ENCODE data around the gene UFSP1.
"Not testable (repeated sequence)": the region's sequence is repeated elsewhere in the genome, so short reads cannot be mapped to it uniquely, and the experiment has no call there.

The UFSP1 gene

DNA sequence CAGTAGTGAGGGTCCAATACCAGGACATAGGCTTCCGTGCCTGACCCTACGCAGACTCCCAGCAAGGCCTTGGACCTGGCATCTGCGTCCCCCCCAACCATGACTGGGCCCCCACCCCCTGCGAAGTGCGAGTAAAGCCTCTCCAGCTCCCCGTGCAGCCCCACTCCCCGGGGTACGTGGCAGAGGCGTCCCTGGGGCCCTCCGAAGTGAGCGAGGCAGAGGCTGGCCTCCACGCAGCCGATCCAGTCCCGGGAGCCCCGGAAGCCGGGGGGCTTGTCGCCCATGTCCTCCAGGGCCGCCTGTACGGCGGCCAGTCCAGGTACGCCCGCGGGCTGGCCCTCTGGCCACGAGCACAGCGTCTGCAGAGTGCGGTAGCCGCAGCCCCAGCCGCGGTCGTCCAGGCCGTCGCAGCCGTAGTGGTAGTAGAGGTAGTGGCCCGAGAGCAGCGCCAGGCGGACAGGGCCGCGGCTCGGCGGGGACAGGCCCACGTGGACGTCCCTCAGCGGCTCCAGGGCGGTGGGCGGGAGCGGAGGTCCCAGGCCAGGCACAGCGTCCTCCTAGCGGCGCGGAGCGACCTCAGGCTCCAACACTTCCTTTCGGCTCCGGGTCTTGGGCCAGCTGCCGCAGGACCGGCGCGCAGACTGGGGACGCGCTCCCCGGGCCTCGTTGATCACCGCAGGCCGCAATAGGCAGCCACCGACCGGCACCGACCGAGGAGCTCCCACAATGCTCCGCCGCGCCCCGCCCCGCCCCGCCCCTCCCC is at the start of gene UFSP1:
UFSP1 (minus strand) TSS at position 728 of the 763 bp plus-strand sequence; CDS start at position 284, 444 bp downstream.
- Mint-ChIP-seq H3K4me1 (ENCODE audit: low read depth) (peaks cover 32% of the 10 kb centered on the region), H3K9me3 (no peaks in the 10 kb centered on the region), H3K27me3 (ENCODE audit: low read depth) (peaks cover 36% of the 10 kb centered on the region), H3K27ac (peak within 1 kb of the TSS; percentile 94), H3K4me3 (peak within 1 kb of the TSS; percentile 84), H3K36me3 (ENCODE audit: low read depth) (peaks cover 36% of the 10 kb centered on the region)

DNA sequence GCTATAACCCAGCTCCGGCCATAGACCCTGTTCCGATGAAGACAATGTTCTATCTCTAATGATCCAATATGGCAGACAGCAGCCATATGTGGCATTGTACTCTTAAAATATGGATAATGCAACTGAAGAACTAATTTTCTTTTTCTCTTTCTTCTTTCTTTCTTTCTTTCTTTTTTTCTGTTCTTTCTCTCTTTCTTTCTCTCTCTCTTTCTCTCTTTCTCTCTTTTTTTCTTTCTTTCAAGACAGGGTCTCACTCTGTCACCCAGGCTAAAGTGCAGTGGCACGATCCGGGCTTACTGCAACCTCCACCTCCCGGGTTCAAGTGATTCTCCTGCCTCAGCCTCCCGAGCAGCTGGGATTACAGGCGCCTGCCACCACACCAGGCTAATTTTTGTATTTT is 46.7 kb upstream of the UFSP1 start:
- H3K4me3 Mint-ChIP-seq; H3K4me1 Mint-ChIP-seq (ENCODE audit: low read depth); H3K36me3 Mint-ChIP-seq (ENCODE audit: low read depth); H3K9me3 Mint-ChIP-seq; H3K27me3 Mint-ChIP-seq (ENCODE audit: low read depth); H3K27ac Mint-ChIP-seq: not testable (repeated sequence)

GRCh38 chr7:100935381-100935780 is 45.9 kb upstream of the UFSP1 start:
- not testable (repeated sequence) for H3K36me3 Mint-ChIP-seq (ENCODE audit: low read depth); H3K4me3 Mint-ChIP-seq; H3K27me3 Mint-ChIP-seq (ENCODE audit: low read depth); H3K9me3 Mint-ChIP-seq; H3K4me1 Mint-ChIP-seq (ENCODE audit: low read depth); H3K27ac Mint-ChIP-seq

DNA sequence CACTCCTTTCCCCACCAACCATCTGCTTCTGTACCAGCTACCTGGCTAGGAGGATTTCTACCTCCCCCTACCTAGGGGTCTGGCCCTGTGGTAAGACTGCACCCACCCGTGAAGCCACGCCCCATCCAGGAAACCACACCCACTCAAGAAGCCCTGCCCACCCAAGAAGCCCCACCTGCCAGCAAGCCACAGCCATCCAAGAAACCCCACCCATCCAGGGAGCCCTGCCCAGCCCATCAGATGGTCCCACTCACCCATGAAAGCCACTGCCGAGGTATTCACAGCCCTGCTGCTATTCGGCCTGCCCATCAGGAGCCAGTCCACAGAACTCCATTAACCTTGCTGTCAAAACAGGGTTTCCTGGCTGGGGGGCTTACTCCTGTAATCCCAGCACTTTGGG is 44.2 kb upstream of the UFSP1 start:
- Mint-ChIP-seq H3K27ac (no peak overlapping the region), H3K4me3 (no peak overlapping the region), H3K4me1 (ENCODE audit: low read depth) (no peaks in the 10 kb centered on the region), H3K36me3 (ENCODE audit: low read depth) (no peaks in the 10 kb centered on the region), H3K27me3 (ENCODE audit: low read depth) (no peaks in the 10 kb centered on the region), H3K9me3 (no peaks in the 10 kb centered on the region)

DNA sequence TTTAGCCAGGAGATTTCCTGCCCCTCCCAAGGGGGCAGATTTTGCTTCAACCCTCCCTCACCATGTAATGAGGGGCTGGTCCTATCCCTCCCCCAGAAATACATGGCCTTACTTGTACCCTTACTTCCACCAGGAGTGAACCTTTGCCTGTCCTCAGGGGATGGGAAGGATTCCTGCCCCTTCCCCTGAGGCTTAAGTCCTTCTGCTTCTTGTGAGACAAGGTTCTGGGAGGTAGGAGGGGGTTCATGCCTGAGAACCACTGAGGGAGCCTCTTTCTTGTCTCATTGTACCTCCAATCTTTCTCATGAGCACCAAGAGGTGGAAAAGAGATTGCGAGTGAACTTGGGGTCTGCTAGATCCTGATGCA is 40.3 kb upstream of the UFSP1 start:
- Mint-ChIP-seq H3K4me1 (ENCODE audit: low read depth) (no peaks in the 10 kb centered on the region), H3K9me3 (no peaks in the 10 kb centered on the region), H3K36me3 (ENCODE audit: low read depth) (no peaks in the 10 kb centered on the region), H3K27ac (no peak overlapping the region), H3K27me3 (ENCODE audit: low read depth) (no peaks in the 10 kb centered on the region), H3K4me3 (no peak overlapping the region)

DNA sequence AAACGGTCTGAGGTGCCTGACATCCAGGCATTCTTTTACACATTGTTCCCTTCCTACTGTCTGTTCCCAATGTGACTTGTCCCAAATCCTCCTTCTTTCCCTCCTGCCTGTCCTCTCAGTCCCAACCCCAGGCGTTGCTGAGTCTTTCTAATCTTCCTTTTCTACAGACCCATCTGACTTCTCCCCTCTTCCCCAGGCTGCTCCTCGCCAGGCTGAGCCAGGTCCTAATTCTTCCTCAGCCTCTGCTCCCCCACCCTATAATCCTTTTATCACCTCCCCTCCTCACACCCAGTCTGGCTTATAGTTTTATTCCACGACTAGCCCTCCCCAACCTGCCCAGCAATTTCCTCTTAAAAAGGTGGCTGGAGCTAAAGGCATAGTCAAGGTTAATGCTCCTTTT is 34.1 kb upstream of the UFSP1 start:
- not testable (repeated sequence) for H3K27ac Mint-ChIP-seq; H3K36me3 Mint-ChIP-seq (ENCODE audit: low read depth); H3K4me1 Mint-ChIP-seq (ENCODE audit: low read depth); H3K4me3 Mint-ChIP-seq; H3K9me3 Mint-ChIP-seq
- H3K27me3 Mint-ChIP-seq (ENCODE audit: low read depth) = peaks cover 22% of the 10 kb centered on the region

GRCh38 chr7:100921039-100921438 is 31.5 kb upstream of the UFSP1 start:
- Mint-ChIP-seq H3K27me3 (ENCODE audit: low read depth) (peaks cover 22% of the 10 kb centered on the region), H3K4me1 (ENCODE audit: low read depth) (no peaks in the 10 kb centered on the region), H3K36me3 (ENCODE audit: low read depth) (no peaks in the 10 kb centered on the region), H3K27ac (no peak overlapping the region), H3K4me3 (no peak overlapping the region), H3K9me3 (no peaks in the 10 kb centered on the region)

DNA sequence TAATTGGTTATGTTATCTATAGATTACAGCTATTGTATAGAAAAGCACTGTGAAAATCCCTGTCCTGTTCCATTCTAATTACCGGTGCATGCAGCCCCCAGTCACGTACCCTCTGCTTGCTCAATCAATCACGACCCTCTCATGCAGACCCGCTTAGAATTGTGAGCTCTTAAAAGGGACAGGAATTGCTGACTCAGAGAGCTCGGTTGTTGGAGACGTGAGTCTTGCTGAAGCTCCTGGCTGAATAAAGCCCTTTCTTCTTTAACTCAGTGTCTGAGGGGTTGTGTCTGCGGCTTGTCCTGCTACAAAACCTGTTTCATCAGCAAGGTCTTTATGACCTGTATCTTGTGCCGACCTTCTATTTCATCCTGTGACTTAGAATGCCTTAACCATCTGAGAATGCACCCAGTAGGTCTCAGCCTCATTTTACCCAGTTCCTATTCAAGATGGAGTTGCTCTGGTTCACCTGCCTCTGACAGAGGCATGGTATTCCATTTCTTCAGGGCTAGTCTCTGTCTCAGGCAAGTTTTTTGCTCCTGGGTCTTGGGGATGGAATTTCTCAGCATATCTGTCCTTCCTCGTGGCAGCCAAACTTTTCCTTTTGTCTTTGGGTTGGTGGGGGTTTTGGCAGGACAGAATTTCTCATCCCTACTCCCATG is 30.4 kb upstream of the UFSP1 start:
- H3K27me3 Mint-ChIP-seq (ENCODE audit: low read depth) = peaks cover 22% of the 10 kb centered on the region
- not testable (repeated sequence) for H3K4me3 Mint-ChIP-seq; H3K9me3 Mint-ChIP-seq; H3K4me1 Mint-ChIP-seq (ENCODE audit: low read depth); H3K36me3 Mint-ChIP-seq (ENCODE audit: low read depth); H3K27ac Mint-ChIP-seq

GRCh38 chr7:100919335-100919734 is 29.8 kb upstream of the UFSP1 start:
- H3K4me1 Mint-ChIP-seq (ENCODE audit: low read depth); H3K36me3 Mint-ChIP-seq (ENCODE audit: low read depth); H3K27ac Mint-ChIP-seq; H3K9me3 Mint-ChIP-seq; H3K4me3 Mint-ChIP-seq: not testable (repeated sequence)
- peaks cover 22% of the 10 kb centered on the region for H3K27me3 Mint-ChIP-seq (ENCODE audit: low read depth)

DNA sequence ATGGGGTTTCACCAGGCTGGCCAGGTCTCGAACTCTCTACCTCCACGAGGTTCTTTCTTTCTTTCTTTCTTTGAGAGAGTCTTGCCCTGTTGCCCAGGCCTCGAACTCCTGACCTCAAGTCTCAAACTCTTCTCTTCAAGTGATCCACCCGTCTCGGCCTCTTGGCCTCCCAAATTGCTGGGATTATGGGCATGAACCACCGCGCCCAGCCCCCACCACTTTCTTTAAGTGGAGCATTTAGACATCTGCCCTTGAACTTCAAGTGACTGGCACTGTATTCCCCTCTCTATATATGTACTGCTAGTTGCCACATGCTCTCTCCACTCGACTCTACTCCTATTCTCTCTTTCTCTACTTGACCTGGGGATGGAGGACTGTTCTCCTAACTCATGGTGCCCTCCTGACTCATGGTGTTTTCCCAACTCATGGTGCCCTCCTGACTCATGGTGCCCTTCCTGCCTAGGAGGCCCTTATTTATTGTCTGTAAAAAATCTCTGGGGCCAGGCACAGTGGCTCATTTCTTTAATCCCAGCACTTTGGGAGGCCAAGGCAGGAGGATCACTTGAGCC is 25.4 kb upstream of the UFSP1 start:
- no peaks in the 10 kb centered on the region for H3K4me1 Mint-ChIP-seq (ENCODE audit: low read depth)
- peaks cover 12% of the 10 kb centered on the region for H3K27me3 Mint-ChIP-seq (ENCODE audit: low read depth)
- no peaks in the 10 kb centered on the region for H3K9me3 Mint-ChIP-seq
- no peak overlapping the region for H3K4me3 Mint-ChIP-seq
- no peak overlapping the region for H3K27ac Mint-ChIP-seq
- H3K36me3 Mint-ChIP-seq (ENCODE audit: low read depth) = no peaks in the 10 kb centered on the region

GRCh38 chr7:100914208-100914878 is 24.8 kb upstream of the UFSP1 start:
- Mint-ChIP-seq H3K4me1 (ENCODE audit: low read depth) (no peaks in the 10 kb centered on the region), H3K9me3 (no peaks in the 10 kb centered on the region), H3K27ac (no peak overlapping the region), H3K27me3 (ENCODE audit: low read depth) (peaks cover 8% of the 10 kb centered on the region), H3K36me3 (ENCODE audit: low read depth) (no peaks in the 10 kb centered on the region), H3K4me3 (no peak overlapping the region)

- H3K36me3 Mint-ChIP-seq (ENCODE audit: low read depth) = no peaks in the 10 kb centered on the region
- no peak overlapping the region for H3K27ac Mint-ChIP-seq
- no peaks in the 10 kb centered on the region for H3K4me1 Mint-ChIP-seq (ENCODE audit: low read depth)
- H3K4me3 Mint-ChIP-seq = no peak overlapping the region
- H3K9me3 Mint-ChIP-seq = no peaks in the 10 kb centered on the region
- H3K27me3 Mint-ChIP-seq (ENCODE audit: low read depth) = peaks cover 8% of the 10 kb centered on the region
These were observed 22.0 kb upstream of the UFSP1 start for GRCh38 chr7:100911484-100911883.

DNA sequence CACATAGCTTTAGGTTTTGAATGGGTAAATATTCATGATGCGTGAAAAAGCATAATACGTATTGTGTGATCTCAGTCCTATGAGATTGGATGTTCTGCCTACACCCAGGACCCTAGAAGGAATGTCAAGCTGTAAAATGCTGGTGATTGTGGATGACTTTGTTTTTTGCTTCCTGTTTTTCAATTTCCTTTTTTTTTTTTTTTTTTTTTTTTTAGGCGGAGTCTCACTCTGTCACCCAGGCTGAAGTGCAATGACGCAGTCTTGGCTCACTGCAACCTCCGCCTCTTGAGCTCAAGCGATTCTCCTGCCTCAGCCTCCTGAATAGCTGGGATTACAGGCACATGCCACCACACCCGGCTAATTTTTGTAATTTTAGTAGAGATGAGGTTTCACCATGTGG is 20.9 kb upstream of the UFSP1 start:
- H3K4me1 Mint-ChIP-seq (ENCODE audit: low read depth) = not testable (repeated sequence)

DNA sequence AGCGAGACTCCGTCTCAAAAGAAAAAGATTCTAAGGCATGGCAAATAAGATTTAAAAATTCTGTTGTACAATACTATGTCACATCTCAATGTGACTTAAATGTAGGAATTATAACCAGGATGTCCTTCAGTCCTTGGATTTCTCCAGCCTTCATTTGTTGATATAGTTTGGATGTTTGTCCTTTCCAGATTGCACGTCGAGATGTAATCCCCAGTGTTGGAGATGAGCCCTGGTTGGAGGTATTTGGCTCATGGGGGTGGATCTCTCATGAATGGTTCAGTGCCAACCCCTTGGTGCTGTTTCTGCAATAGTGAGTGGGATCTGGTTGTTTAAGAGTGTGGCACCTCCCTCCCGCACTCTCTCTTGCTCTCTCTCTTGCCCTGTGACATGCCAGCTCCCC is 19.0 kb upstream of the UFSP1 start:
- Mint-ChIP-seq H3K27me3 (ENCODE audit: low read depth) (peaks cover 8% of the 10 kb centered on the region), H3K27ac (no peak overlapping the region)

More for the DNA sequence above, 20.9 kb upstream of the UFSP1 start:
- H3K27ac Mint-ChIP-seq; H3K36me3 Mint-ChIP-seq (ENCODE audit: low read depth); H3K27me3 Mint-ChIP-seq (ENCODE audit: low read depth); H3K9me3 Mint-ChIP-seq; H3K4me3 Mint-ChIP-seq: not testable (repeated sequence)

DNA sequence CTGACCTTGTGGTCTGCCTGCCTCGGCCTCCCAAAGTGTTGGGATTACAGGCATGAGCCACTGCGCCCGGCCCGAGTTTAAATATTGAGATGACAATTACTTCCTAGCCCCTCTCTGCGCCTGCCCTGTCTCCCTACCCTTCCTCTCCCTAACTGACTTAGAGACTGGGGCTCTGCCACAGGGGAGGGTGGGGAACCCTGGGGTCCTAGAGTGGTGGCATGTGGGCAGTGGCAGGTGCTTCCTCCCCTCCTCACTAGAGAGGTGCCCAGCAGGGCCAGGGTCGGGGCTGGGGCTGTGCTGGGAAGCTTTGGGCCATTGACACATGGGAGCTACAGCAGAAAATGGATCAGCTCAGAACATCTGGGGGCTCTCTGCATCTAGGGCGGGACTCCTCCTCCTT is 13.1 kb upstream of the UFSP1 start:
- Mint-ChIP-seq H3K27ac (no peak overlapping the region), H3K27me3 (ENCODE audit: low read depth) (peaks cover 18% of the 10 kb centered on the region), H3K9me3 (no peaks in the 10 kb centered on the region), H3K4me3 (no peak overlapping the region), H3K4me1 (ENCODE audit: low read depth) (peaks cover 3% of the 10 kb centered on the region), H3K36me3 (ENCODE audit: low read depth) (no peaks in the 10 kb centered on the region)

More for the DNA sequence above, 19.0 kb upstream of the UFSP1 start:
- Mint-ChIP-seq H3K36me3 (ENCODE audit: low read depth) (no peaks in the 10 kb centered on the region), H3K4me3 (no peak overlapping the region), H3K4me1 (ENCODE audit: low read depth) (no peaks in the 10 kb centered on the region), H3K9me3 (no peaks in the 10 kb centered on the region)

Measured in T-helper 1 cell treated with Interleukin-12 subunit alpha and Interleukin-12 subunit beta and Interleukin-4 antibody, amounts not matched to agents 30 μg/mL and 1 μg/mL, for 36 hours (primary cell).